Measurements from ENCODE around the gene SCAI.
"Not testable (repeated sequence)": the region's sequence is repeated elsewhere in the genome, so short reads cannot be mapped to it uniquely, and the experiment has no call there.

SCAI gene

DNA sequence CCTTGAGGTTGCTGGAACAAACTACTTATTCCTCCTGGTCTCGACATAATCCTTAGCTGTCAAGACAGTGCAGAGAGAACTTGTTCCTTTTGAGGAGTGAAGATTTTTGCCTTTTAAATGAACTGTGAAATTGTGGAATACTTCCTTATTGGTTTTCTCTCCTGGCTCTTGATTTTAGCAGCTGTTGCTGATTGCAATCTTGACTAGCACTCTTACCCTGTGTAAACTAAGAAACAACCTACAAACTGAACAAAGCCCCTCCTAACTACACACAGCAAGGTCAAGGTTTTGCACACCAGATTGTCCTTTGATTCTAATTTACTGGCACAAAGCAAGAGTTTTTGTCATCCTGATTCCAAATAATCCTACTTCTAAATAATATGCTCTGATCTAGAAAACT, 118.4 kb downstream of the SCAI start:
- Histone ChIP-seq H3K4me1 (ENCODE audit: control insufficient read depth, low read length) (no peaks in the 10 kb centered on the region), H3K27ac (ENCODE audit: low read depth, low read length) (no peak overlapping the region), H3K4me2 (ENCODE audit: low read length) (no peak overlapping the region), H4K20me1 (ENCODE audit: control insufficient read depth, insufficient read depth, low read depth, low read length) (no peaks in the 10 kb centered on the region), H3K9me2 (replicated peaks; ENCODE audit: control insufficient read depth, low read length) (no peaks in the 10 kb centered on the region), H3K36me3 (ENCODE audit: control insufficient read depth, low read length) (peaks cover 14% of the 10 kb centered on the region), H3K79me2 (ENCODE audit: control insufficient read depth, low read length) (no peaks in the 10 kb centered on the region), H3K9me3 (ENCODE audit: control insufficient read depth, insufficient read depth, low read length) (no peaks in the 10 kb centered on the region), H3F3A (ENCODE audit: control insufficient read depth, insufficient read depth) (no peaks in the 10 kb centered on the region), H3K27me3 (ENCODE audit: control insufficient read depth, low read length) (no peaks in the 10 kb centered on the region), H3K4me3 (ENCODE audit: low read length) (no peak overlapping the region)
- TF ChIP-seq, protein P1, sequence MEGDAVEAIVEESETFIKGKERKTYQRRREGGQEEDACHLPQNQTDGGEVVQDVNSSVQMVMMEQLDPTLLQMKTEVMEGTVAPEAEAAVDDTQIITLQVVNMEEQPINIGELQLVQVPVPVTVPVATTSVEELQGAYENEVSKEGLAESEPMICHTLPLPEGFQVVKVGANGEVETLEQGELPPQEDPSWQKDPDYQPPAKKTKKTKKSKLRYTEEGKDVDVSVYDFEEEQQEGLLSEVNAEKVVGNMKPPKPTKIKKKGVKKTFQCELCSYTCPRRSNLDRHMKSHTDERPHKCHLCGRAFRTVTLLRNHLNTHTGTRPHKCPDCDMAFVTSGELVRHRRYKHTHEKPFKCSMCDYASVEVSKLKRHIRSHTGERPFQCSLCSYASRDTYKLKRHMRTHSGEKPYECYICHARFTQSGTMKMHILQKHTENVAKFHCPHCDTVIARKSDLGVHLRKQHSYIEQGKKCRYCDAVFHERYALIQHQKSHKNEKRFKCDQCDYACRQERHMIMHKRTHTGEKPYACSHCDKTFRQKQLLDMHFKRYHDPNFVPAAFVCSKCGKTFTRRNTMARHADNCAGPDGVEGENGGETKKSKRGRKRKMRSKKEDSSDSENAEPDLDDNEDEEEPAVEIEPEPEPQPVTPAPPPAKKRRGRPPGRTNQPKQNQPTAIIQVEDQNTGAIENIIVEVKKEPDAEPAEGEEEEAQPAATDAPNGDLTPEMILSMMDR (IDR thresholded peaks at IDR 0.05; ENCODE audit: low read depth, low read length, poor library complexity, severe bottlenecking): no peak

DNA sequence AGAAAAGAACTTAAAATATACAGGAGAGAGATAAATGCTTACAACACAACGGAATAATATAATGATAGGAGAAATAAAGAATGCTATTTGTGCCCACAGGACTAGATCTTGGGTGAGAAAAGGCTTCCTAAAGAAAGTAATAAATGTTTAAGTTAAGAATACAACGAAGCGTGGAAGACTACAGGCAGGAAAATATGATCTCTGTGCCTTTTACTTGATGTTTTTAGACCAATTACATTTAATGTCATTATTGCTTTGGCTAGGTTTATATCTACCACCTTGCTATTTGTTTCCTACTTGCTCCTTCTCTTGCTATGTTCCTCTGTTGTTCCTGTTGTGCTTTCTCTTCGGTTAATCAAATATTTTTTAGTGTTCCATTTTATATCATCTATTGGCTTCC, 122.3 kb downstream of the SCAI start:
- H3K36me3 ChIP-seq (ENCODE audit: control insufficient read depth, low read length): peaks cover 11% of the 10 kb centered on the region
- no peak overlapping the region for H3K27ac ChIP-seq (ENCODE audit: low read depth, low read length)
- peaks cover 2% of the 10 kb centered on the region; the same call in 1 of the 2 replicates for H3F3A ChIP-seq (ENCODE audit: control insufficient read depth, insufficient read depth)

DNA sequence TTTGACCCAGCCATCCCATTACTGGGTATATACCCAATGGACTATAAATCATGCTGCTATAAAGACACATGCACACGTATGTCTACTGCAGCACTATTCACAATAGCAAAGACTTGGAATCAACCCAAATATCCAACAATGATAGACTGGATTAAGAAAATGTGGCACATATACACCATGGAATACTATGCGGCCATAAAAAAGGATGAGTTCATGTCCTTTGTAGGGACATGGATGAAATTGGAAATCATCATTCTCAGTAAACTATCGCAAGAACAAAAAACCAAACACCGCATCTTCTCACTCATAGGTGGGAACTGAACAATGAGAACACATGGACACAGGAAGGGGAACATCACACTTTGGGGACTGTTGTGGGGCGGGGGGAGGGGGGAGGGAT, 127.7 kb downstream of the SCAI start:
- not testable (repeated sequence) for H3K36me3 ChIP-seq (ENCODE audit: control insufficient read depth, low read length); H3K79me2 ChIP-seq (ENCODE audit: control insufficient read depth, low read length); H3K27me3 ChIP-seq (ENCODE audit: control insufficient read depth, low read length); H3K4me3 ChIP-seq (ENCODE audit: low read length); H3K27ac ChIP-seq (ENCODE audit: low read depth, low read length); H3F3A ChIP-seq (ENCODE audit: control insufficient read depth, insufficient read depth); H4K20me1 ChIP-seq (ENCODE audit: control insufficient read depth, insufficient read depth, low read depth, low read length); H3K4me1 ChIP-seq (ENCODE audit: control insufficient read depth, low read length); H3K4me2 ChIP-seq (ENCODE audit: low read length); H3K9me3 ChIP-seq (ENCODE audit: control insufficient read depth, insufficient read depth, low read length); H3K9me2 ChIP-seq (replicated peaks; ENCODE audit: control insufficient read depth, low read length)

More for the DNA sequence above, 122.3 kb downstream of the SCAI start:
- Histone ChIP-seq H3K9me2 (replicated peaks; ENCODE audit: control insufficient read depth, low read length) (no peaks in the 10 kb centered on the region), H4K20me1 (ENCODE audit: control insufficient read depth, insufficient read depth, low read depth, low read length) (no peaks in the 10 kb centered on the region), H3K4me2 (ENCODE audit: low read length) (no peak overlapping the region), H3K4me1 (ENCODE audit: control insufficient read depth, low read length) (no peaks in the 10 kb centered on the region), H3K79me2 (ENCODE audit: control insufficient read depth, low read length) (no peaks in the 10 kb centered on the region), H3K4me3 (ENCODE audit: low read length) (no peak overlapping the region), H3K27me3 (ENCODE audit: control insufficient read depth, low read length) (no peaks in the 10 kb centered on the region), H3K9me3 (ENCODE audit: control insufficient read depth, insufficient read depth, low read length) (no peaks in the 10 kb centered on the region)
- no peak for TF ChIP-seq EZH2phosphoT487 (IDR thresholded peaks at IDR 0.05; ENCODE audit: borderline replicate concordance, low read length)
- TF ChIP-seq, protein P1 (IDR thresholded peaks at IDR 0.05; ENCODE audit: low read depth, low read length, poor library complexity, severe bottlenecking): no peak

DNA sequence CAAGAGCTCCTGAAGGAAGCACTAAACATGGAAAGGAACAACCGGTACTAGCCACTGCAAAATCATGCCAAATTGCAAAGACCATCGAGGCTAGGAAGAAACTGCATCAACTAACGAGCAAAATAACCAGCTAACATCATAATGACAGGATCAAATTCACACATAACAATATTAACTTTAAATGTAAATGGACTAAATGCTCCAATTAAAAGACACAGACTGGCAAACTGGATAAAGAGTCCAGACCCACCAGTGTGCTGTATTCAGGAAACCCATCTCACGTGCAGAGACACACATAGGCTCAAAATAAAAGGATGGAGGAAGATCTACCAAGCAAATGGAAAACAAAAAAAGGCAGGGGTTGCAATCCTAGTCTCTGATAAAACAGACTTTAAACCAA, 131.3 kb downstream of the SCAI start:
- not testable (repeated sequence) for H3K79me2 ChIP-seq (ENCODE audit: control insufficient read depth, low read length); H3F3A ChIP-seq (ENCODE audit: control insufficient read depth, insufficient read depth); H3K4me3 ChIP-seq (ENCODE audit: low read length); H4K20me1 ChIP-seq (ENCODE audit: control insufficient read depth, insufficient read depth, low read depth, low read length); H3K4me2 ChIP-seq (ENCODE audit: low read length); H3K27me3 ChIP-seq (ENCODE audit: control insufficient read depth, low read length); H3K36me3 ChIP-seq (ENCODE audit: control insufficient read depth, low read length); H3K9me2 ChIP-seq (replicated peaks; ENCODE audit: control insufficient read depth, low read length); H3K4me1 ChIP-seq (ENCODE audit: control insufficient read depth, low read length); H3K9me3 ChIP-seq (ENCODE audit: control insufficient read depth, insufficient read depth, low read length); H3K27ac ChIP-seq (ENCODE audit: low read depth, low read length)
